ENCODE data around the gene PRR11. TPM values are rescaled to one million over a fixed set of nuclear protein-coding genes. Genes with fewer than 3 reads are reported as not detected.
A peak's percentile ranks its signal among the peaks of the same experiment; 100 is the strongest.

PRR11 gene
- total and polyA plus RNA-seq, 8 donors, result 3.1 to 43.6 (median 19.0) TPM

DNA sequence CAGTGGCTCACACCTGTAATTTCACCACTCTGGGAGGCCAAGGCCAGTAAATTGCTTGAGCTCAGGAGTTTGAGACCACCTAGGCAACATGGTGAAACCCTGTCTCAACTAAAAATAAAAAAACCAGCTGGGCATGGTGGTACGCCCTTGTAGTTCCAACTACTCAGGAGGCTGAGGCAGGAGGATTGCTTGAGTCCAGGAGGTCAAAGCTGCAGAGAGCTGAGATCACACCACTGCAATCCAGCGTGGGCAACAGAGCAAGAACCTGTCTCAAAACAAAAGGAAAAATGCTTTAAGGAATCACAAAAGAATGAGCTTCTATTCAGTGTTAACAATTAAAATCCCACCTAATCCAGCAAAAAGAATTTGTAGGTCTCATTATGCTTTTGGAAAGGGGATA, 5.9 kb downstream of the PRR11 start:
- DNase-seq (no peak), ATAC-seq (no peak)
- Histone ChIP-seq H3K27me3 (no peaks in the 10 kb centered on the region), H3K4me3 (no peak overlapping the region), H3K27ac (no peak overlapping the region), H3K4me1 (peaks cover 5 to 8% of the 10 kb centered on the region in 2 donors), H3K36me3 (no peaks in the 10 kb centered on the region), H3K9me3 (no peaks in the 10 kb centered on the region)
- no peak for TF ChIP-seq CTCF (IDR thresholded peaks at IDR 0.05)
- intact Hi-C loops (cut with DNase I), result no loop called here

GRCh38 chr17:59165933-59166342, 10.4 kb downstream of the PRR11 start:
- no peaks in the 10 kb centered on the region for H3K9me3 ChIP-seq
- no peak overlapping the region for H3K27ac ChIP-seq
- no peaks in the 10 kb centered on the region for H3K27me3 ChIP-seq
- peak; percentile 66 for ATAC-seq
- intact Hi-C loops (cut with DNase I), result no loop called here
- H3K36me3 ChIP-seq, result peaks cover 0 to 4% of the 10 kb centered on the region in 2 donors
- DNase-seq, result peak in 1 of 4 donors; percentile 37
- TF ChIP-seq CTCF (IDR thresholded peaks at IDR 0.05), result peak; percentile 35 to 40
- H3K4me3 ChIP-seq, result no peak overlapping the region
- peaks cover 0 to 6% of the 10 kb centered on the region in 2 donors for H3K4me1 ChIP-seq

- peaks cover 0 to 6% of the 10 kb centered on the region in 2 donors for H3K4me1 ChIP-seq
- no peak for TF ChIP-seq CTCF (IDR thresholded peaks at IDR 0.05)
- DNase-seq, result no peak
- no peak for ATAC-seq
- H3K27me3 ChIP-seq, result no peaks in the 10 kb centered on the region
- no peaks in the 10 kb centered on the region for H3K9me3 ChIP-seq
- intact Hi-C loops (cut with DNase I), result no loop called here
- no peak overlapping the region for H3K27ac ChIP-seq
- no peak overlapping the region for H3K4me3 ChIP-seq
- peaks cover 0 to 10% of the 10 kb centered on the region in 2 donors for H3K36me3 ChIP-seq
Measured at GRCh38 chr17:59167571-59168001, 12.0 kb downstream of the PRR11 start.

GRCh38 chr17:59172436-59173004, 17.0 kb downstream of the PRR11 start:
- Histone ChIP-seq H3K4me3 (no peak overlapping the region), H3K36me3 (peaks cover 0 to 24% of the 10 kb centered on the region in 2 donors), H3K27ac (no peak overlapping the region), H3K4me1 (no peaks in the 10 kb centered on the region), H3K9me3 (no peaks in the 10 kb centered on the region), H3K27me3 (no peaks in the 10 kb centered on the region)
- intact Hi-C loops (cut with DNase I), result no loop called here
- DNase-seq (no peak), ATAC-seq (no peak)
- no peak for TF ChIP-seq CTCF (IDR thresholded peaks at IDR 0.05)

DNA sequence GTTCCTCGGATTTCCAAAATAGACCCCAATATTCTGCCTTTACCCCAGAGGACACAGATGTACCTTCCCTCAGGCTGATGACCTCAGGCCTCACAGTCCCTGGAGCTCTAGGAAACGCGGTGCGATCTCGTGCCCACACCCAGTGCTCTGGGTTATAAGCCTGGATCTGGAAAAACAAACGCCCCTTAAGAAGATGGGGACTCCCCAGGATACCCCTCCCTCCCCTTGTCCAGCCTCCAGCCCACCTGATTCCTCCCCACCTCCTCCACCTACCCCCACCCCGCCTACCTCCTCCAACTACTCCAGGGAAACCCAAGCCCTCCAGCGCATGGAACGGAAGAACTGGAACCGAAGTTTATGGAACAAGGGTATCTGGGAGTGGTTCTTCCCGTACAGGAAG, 19.1 kb downstream of the PRR11 start:
- no peak for DNase-seq
- intact Hi-C loops (cut with DNase I), result no loop called here

More for the DNA sequence above, 19.1 kb downstream of the PRR11 start:
- Histone ChIP-seq H3K36me3 (peaks cover 0 to 24% of the 10 kb centered on the region in 2 donors), H3K4me1 (no peaks in the 10 kb centered on the region), H3K27ac (no peak overlapping the region), H3K27me3 (no peaks in the 10 kb centered on the region), H3K4me3 (no peak overlapping the region), H3K9me3 (no peaks in the 10 kb centered on the region)
- TF ChIP-seq CTCF (IDR thresholded peaks at IDR 0.05), result no peak
- no peak for ATAC-seq
